Stimulated activated CD4-positive, alpha-beta T cell treated with anti-CD3 and anti-CD28 coated beads, Interleukin-4, amount 100 ng/mL, for 24 hours (primary cell): ENCODE measurements around the gene TMEM270.
"Not testable (repeated sequence)": the region's sequence is repeated elsewhere in the genome, so short reads cannot be mapped to it uniquely, and the experiment has no call there.

Source experiments
- DNase-seq: peaks from one replicate; pipeline ENCODE4 v3.0.0-alpha.2; 2020

The TMEM270 gene

DNA sequence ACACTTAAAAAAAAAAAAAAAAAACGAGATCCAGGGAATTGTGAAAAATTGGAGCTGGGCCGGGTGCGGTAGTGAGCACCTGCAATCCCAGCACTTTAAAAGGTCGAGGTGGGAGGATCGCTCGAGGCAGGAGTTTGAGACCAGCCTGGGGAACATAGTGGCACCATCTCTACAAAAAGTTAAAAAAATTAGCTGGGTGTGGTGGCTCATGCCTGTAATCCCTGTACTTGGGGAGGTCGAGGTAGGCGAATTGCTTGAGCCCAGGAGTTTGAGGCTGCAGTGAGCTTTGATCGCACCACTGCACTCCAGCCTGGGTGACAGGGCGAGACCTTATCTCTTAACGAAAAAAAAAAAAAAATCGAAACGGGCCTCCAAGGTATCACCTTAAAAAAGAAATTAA is 28.2 kb upstream of the TMEM270 start:
- no peak for DNase-seq

DNA sequence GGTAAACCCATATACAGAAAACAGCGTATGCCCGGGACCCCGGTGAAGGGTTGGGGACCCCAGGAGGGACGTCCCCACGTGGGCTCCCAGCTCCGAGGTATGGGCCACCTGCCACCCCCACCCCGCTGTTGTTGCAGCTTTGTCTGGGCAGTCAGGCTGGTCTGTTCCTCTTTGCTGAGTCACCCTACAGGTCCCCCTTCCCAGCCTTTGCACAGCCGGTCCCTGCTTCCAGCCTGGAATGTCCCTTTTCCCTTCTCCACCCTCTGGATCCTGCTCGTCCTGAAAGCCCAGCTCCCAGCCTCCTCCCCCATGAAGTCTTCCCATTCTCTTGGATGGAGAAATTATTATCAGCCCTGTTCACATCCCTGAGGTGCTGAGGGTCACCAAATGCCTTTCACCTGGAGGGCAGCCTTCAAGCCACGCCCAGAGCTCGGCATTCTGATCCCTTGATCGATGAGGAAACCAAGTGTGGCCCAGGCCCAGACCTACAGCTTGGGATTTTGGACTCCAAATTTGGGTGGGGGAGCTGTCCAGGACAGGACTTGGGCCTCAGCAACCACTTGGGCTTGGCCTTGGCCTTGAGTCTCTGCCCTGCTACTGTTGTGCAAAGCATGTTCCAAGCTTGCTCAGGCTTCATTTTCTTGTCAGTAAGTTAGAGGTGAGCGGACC is 27.6 kb upstream of the TMEM270 start:
- DNase-seq: no peak

DNA sequence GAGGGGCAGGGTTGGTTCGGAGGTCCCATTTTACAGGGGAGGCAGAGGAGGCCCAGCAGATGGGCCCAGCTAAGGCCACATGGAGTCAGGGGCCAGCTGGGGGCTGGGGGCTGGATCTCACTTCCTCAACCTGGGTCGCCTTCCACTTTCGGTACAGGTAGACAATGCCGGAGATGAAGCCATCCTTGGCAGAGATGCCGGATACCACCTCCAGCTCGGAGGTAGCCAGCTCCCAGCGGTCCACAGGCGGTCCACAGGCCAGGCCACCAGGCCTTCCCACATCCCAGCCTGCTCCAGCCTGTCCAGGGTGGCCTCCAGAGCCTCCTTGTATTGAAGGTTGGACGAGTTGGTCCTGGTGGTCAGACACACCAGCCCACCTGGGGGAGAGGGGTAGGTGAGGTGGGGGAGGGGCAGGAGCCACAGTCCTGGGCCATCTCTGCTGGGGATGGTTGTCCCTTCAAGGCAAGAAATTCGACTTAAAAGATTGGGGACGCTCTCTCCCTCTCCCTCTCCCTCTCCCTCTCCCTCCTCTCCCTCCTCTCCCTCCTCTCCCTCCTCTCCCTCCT is 26.2 kb upstream of the TMEM270 start:
- DNase-seq: no peak

DNA sequence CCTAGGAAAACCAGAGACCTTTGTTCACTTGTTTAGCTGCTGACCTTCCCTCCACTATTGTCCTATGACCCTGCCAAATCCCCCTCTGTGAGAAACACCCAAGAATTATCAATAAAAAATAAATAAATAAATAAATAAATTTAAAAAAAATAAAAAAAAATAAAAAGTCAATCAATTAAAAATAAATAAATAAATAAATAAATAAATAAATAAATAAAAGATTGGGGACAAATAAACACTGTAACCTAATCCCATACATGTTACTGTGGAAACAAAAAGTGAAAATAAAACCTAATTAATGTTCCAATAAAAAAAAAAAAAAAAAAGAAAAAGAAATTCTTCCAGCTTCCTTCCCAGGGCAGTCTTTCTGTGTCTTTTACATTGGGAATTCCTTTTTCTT is 23.8 kb upstream of the TMEM270 start:
- not testable (repeated sequence) for DNase-seq

DNA sequence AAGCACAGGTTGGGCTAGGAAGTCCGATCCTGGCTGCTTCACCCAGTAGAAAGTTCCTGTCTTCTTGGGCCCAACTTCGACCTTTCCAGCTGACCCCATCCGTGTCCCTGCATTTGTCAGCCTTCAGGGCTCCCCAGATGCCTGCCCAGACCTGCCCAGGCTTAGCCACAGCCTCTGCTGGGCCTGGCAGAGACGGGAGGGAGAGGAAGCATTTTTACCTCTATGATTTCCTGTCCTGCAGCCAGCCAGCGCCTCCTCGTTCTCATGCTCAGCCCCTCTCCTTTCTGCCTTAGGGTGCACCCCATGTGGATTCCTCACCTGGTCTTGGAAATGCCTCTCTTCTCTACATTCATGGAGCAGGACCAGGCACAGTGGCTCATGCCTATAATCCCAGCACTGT is 22.3 kb upstream of the TMEM270 start:
- no peak for DNase-seq

DNA sequence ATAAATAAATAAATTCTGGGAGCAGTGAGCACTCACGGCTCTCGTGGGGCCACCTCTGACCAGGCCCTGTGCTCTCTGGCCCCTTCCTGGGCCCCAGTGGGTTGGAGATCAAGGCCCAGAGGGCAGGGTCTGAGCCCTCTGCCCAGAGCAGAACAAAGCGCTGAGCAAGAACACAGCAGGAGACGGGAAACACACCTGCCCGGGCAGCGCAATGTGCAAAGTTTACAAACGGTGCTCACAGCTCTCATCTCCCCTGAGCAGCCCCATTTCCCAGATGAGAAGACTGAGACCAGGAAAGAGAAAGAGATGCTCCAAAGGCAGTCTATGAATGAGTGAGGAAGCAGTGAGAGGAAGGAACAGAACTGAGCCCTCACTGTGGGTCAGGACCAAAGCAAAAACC is 21.7 kb upstream of the TMEM270 start:
- no peak for DNase-seq

DNA sequence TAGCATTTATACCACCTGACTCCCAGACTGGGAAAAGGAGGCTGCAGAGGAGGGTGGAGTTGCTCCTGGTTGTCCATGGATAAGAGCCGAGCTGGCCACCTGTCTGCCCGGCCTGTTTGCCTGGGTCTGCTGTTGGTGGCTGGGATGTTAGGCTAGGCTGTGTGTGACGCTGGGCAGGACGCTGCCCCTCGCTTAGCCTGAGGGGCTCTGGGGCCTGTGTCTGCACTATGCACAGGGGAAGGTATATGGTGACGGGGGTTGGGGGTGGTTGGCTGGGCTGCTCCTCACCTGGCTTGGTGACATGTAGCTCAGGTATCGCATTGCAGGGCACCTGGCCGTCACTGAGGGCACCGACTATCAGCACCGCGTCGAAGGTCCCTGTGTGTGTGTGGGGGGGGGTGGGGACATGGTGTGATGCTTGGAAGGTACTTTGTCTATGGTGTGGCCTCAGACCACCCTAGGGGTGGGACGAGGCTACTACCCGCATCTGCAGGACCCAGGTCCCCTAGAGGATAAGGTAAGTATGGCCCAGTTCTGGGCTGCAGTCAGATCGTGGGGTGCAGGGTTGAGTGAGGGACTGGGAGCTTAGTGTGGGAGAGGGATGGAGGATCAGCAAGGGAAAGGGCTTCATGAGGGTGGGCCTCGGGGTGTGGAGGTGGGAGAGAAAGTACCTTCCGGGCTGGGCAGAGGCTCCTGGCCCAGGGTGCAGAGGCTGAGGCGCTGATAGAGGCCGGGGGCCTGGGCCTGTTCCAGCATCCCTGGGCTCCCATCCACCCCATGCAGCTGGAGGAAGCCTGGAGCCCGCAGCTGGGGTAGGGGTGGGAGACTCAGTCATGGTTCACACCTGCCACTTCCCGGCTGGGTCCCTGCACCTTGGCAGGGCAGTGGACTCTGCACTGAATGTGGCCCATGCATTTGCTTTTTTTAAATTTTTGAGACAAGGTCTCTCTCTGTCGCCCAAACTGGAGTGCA is 20.9 kb upstream of the TMEM270 start:
- DNase-seq: no peak

DNA sequence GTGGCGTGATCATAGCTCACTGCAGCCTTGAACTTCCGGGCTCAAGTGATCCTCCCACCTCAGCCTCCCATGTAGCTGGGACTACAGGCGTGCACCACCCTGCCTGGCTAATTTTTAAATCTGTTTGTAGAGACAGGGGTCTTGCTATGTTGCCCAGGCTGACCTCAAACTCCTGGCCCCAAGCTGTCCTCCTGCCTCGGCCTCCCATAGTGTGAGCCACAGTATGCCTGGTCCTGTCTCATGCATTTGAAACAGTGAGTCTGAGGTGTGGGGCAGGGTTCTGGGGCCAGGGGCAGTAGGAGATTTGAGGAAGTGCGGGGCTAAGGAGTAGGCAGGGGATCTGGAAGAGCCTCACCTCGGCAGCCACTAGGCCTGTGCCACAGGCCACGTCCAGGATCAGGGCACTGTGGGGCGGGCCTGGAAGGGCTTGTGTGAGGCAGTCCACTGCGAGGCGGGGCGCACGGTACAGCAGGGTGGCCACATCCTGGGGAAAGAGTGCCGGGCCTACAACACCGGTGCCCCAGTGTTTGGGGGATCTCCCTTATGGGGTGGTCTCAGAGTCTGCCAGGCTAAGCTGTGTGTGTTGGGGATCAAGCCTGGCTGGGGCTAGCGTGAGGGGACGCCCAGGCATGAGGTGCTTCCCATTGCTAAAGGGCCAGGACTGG is 20.1 kb upstream of the TMEM270 start:
- no peak for DNase-seq

DNA sequence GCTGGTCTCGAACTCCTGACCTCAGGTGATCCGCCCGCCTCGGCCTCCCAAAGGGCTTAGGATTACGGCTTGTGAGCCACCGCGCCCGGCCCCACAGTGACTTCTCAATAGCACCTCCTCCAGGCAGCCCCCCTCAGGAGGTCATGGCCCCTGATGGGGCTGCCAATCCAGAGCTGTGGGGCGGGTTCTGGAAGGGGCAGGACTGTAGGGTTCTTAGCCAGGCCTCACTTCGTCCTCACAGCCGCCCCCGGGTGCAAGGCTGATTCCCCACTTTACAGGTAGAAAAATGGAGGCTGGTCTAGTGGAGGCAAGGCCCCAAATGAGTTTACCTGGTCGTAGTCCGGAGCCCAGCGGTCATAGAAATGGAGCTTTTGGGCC is 19.3 kb upstream of the TMEM270 start:
- no peak for DNase-seq

DNA sequence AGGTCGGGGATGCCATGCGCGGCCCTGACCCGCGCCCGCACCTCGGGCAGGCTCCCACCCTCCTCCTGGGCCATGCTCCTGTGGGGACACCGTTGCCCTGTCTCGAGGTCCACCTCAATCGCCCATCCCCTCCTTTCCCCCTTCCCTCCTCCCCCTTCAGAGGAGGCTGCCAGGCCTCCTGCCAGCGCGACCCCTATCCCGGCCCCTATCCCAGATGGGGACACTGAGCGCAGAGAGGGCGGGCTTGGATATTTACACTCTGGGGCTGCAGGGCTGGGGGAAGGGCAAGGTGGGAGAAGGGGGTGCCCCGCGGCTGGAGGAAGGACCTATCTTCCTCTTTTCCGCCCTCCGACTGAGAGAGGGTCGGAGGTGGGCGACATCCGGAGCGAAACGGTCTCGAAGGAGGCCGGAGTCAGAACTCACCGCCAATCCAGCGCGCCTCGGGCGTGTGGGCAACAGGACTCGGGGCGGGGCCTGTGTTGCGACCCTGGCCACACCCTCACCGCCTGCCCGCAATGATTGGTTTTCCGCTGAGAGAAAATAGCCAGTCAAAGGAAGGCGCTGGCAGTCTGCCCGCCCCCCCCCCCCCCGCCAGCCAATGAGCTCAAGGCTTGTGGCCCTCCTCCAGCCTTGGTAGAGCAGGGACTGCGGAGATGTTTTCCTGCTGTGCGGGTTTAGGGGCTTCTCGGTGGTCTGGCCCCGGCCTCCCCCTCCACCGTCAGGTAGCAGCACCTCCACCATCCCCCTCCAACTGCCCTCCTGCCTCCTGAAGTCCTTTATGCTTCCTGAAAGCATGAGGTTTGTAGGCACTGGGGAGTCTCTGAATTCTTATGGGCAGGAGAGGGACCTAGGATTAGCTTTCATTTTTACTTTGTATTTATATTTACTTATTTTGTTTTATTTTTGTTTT is 18.6 kb upstream of the TMEM270 start, which contains the start of gene METTL27:
METTL27 (minus strand) TSS at position 450 of the 910 bp plus-strand sequence; CDS start at position 74, 376 bp downstream.
- DNase-seq: peak; percentile 91

DNA sequence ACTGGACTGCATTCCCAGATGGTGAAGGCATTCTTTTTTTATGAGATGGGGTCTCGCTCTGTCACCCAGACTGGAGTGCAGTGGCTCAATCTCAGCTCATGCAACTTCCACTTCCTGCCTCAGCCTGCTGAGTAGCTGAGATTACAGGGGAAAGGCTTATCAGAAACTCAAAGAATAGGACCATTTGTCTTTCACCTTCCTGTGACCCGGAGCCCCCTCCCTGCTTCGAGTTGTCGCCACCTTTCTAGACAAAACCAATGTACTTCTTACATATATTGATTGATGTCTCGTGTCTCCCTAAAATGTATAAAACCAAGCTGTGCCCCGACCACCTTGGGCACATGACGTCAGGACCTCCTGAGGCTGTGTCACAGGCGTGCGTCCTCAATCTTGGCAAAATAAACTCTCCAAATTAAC is 16.8 kb upstream of the TMEM270 start:
- DNase-seq: no peak

DNA sequence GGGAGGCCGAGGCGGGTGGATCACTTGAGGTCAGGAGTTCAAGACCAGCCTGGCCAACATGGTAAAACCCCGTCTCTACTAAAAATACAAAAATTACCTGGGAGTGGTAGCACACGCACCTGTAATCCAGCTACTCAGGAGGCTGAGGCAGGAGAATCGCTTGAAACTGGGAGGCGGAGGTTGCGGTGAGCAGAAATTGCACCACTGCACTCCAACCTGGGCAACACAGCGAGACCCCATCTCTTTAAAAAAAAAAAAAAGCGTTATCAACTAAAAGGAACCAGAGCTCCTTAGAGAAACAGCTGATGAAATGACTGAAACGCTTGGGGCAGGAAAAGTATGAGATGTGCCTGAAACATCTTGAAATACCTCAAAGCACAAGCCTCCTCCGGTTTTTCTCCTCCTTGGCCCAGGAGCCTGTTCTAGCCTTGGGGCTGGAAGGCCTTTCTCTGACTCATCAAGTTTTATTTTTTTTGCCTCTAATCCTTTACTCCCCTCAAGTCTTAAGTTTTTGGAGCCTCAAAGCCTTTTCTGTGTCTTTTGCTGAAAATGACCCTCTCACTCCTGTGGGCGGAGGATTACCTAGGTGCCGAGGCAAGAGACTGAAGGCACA is 16.0 kb upstream of the TMEM270 start:
- no peak for DNase-seq

DNA sequence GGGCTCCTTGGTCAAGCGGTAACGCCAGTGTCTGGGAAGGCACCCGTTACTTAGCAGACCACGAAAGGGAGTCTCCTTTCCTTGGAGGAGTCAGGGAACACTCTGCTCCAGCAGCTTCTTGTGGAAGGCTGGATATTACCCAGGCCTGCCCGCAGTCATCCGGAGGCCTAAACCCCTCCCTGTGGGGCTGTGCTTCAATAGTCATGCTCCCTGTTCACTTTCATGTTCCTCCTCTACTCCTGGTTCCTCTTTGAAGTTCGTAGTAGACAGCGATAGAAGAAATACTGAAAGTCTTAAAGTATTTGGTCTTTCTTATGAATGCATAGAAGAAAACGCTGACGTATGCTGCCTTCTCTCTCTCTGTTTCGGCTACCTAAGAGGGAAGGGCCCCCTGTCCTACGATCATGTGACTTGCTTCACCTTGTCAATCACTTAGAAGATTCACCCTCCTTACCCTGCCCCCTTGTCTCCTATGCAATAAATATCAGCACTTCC is 15.2 kb upstream of the TMEM270 start:
- not testable (repeated sequence) for DNase-seq

DNA sequence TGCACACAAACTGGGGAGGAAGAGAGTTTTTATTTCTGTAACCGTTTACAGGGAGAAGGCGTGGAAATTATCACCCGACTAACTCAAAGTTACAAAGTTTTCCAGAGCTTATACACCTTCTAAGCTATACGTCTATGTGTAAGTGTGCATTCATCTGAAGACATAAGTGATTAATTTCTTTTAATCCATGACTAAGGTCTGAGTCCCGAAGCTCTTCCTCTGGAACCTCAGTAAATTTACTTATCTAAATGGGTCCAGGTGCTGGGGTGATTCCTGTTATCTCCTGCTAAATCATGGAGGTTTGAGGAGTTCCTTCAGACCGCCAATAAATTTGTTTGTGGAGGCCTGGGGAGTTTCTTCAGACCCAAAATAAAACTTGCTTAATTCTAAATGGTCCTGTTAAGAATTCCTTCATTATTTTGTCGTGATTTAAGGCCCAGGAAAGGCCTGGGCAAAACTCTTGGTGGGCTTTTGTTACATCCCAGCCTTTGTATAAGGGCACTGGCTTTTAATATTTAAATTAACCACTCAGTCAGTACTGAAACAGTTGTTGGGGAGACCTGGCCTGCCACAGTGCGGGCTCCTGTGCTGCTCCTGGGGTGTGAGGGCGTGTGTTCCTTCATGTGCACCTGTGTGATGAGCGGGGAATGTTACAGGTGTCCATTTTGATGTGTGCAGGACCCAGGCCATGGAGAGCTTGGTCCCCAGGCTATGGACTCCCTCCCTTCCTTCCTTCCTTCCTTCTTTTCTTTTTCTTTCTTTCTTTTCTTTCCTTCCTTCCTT is 12.8 kb upstream of the TMEM270 start:
- DNase-seq: no peak

DNA sequence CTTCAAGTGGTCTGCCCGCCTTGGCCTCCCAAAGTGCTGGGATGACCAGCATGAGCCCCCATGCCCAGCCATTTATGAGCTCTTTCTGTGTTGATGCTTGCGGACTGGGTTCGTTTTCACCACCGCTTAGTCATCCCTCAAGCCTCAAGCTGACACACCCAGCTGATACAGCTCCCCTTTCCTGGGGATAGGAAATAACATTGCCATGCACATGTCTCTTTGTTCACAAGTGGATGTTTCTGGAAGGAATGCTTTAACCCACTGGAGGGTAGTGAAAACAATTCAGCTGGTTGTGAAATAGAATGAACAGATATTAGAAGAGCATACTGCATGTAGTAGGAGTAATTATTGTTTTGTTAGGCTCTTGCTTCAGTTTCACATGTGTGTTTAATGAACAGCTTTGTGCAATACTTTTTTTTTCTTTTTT is 10.2 kb upstream of the TMEM270 start:
- DNase-seq: no peak

DNA sequence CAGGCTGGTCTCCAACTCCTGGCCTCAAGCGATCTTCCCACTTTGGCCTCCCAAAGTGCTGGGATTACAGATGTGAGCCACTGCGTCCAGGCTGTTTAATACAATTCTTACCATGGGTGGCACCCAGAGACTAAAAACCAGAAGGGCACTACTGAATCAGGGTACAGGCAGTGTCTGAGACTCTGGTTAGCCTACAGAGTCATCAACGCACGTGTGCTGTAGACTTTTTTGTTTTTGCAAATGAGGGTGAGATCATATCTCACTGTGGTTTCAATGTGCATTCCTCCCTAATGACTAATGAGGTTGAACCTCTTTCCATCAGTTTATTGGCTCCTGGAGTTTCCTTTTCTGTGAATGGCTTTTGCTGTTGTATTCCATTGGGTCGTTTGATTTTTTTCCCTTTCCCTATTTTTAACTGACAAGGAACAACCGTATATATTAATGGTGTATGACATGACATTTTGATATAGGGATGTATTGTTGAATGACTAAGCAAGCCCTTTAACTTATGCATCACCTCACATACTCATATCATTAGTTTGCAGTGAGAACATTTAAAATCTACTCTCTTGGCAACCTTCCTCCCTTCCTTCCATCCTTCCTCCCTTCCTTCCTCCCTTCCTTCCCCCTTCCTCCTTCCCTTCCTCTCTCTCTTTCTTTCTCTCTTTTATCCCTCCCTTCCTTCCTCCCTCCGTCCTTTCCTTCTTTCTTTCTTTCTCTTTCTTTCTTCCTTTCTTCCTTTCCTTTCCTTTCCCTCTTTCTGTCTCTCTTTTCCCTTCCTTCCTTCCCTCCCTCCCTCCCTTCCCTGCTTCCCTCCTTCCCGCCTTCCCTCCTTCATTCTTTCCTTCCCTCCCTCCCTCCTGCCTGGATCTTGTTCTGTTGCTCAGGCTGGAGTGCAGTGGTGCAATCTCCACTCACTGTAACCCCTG is 9.3 kb upstream of the TMEM270 start:
- DNase-seq: peak; percentile 47

DNA sequence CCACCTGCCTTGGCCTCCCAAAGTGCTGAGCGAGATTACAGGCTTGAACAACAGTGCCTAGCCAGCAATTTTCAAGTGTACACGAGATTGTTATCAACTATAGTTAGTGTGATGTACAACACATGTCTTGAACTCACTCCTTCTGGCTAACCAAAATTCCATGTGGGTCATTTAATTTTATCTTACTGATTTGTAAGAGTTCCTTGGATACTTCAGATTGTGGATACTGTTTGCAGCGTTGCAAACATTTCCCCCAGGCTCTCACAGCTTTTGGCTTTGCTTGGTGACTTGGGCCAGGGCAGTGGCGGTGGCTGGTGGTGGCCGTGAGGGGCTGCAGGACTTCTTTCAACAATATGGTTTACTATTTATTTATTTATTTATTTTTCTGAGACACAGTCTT is 8.5 kb upstream of the TMEM270 start:
- DNase-seq: no peak

DNA sequence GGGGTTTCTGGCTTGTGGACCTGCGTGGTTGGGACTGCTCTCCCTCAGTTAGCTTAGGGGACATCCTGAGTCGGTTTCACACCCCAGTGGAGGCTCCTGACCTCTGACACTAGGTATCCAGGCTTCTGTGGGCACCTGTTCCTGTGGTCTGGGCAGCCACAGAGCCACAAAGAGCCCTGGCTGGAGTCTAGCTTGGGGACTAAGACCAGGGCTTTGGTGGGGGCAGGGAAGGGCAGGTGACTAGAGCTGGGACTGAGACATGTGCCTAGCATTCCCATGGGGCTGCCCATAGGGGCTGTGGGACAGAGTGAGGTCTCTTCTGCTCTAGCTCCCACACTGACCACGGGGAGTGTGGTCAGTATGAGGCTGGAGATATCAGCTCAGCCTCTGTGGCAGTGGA is 4.0 kb upstream of the TMEM270 start:
- no peak for DNase-seq

DNA sequence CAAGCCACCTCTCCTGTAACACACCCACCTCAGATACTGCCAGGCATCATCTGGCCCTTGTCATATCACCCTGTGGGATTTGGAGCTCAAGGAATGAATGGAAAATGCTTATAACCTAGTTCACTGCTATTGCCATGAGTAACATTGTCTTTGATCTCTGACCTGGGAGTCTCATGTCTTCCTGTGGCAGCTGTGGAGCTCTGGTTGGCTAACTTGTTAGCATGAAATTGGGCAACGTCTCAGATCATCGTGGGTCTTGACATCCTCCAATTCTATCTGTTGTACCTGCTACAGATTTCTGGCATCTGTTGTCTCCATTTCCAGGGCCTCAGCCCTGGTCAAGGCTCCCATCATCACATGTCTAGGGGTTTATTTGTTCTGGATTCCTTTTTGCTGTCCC is 2.2 kb upstream of the TMEM270 start:
- no peak for DNase-seq
